CD14-positive monocyte (primary cell): ENCODE results near the gene RC3H2. TPM values are rescaled to one million over a fixed set of nuclear protein-coding genes. Genes with fewer than 3 reads are reported as not detected.

Source experiments
- DNase-seq, 3 donors: peaks; one replicate each; pipeline ENCODE4 v3.0.0-alpha.2; 2011 to 2022
- H2AFZ ChIP-seq: 2 replicates; pipeline ENCODE4 v1.6.0; 2012; ENCODE audit warnings: mild to moderate bottlenecking, low read depth, low read length, inconsistent platforms; ENCODE audit not compliant: insufficient read depth, poor library complexity, severe bottlenecking
- H3K27ac ChIP-seq, 2 donors: 1 replicate in 1 of 2; 2 replicates in 1 of 2; pipeline ENCODE4 v1.5.1; 2012 to 2013; ENCODE audit warnings: low read length in 2 of 2, control low read depth in 1 of 2, inconsistent platforms in 1 of 2, low read depth in 1 of 2, mild to moderate bottlenecking in 1 of 2
- H3K27me3 ChIP-seq, 2 donors: one replicate each; pipeline versions ENCODE4 v1.6.0 to v1.6.1; 2011 to 2013; ENCODE audit warnings: low read length in 2 of 2; ENCODE audit not compliant: control insufficient read depth in 2 of 2, insufficient read depth in 2 of 2
- H3K36me3 ChIP-seq, 2 donors: replicated peaks in 1 of 2; 1 replicate in 1 of 2; 2 replicates in 1 of 2; pipeline versions ENCODE4 v1.5.1 to v1.6.1; 2012 to 2013; ENCODE audit warnings: low read length in 2 of 2, control low read depth in 1 of 2, inconsistent platforms in 1 of 2, mild to moderate bottlenecking in 1 of 2; ENCODE audit not compliant: insufficient read depth in 2 of 2, control insufficient read depth in 1 of 2
- H3K4me1 ChIP-seq, 2 donors: 1 replicate in 1 of 2; 2 replicates in 1 of 2; pipeline versions ENCODE4 v1.5.1 to v1.6.1; 2012 to 2013; ENCODE audit warnings: low read length in 2 of 2, control low read depth in 1 of 2, inconsistent platforms in 1 of 2, mild to moderate bottlenecking in 1 of 2, moderate library complexity in 1 of 2; ENCODE audit not compliant: insufficient read depth in 2 of 2, control insufficient read depth in 1 of 2
- H3K4me2 ChIP-seq: replicated peaks from 2 replicates; pipeline ENCODE3; 2012; ENCODE audit warnings: low read length, moderate library complexity, mild to moderate bottlenecking; ENCODE audit not compliant: poor library complexity, severe bottlenecking; ENCODE audit errors: extremely low read depth
- H3K4me3 ChIP-seq, 3 experiments: fragments of 200-600 bp in 1 of 3; sonication (generic) in 1 of 3; replicated peaks in 1 of 3; 1 replicate in 2 of 3; 2 replicates in 1 of 3; pipeline ENCODE4 v1.5.1; 2011 to 2013; ENCODE audit warnings: low read length in 3 of 3, mild to moderate bottlenecking in 3 of 3, control low read depth in 2 of 3, low read depth in 2 of 3, inconsistent platforms in 1 of 3, moderate library complexity in 1 of 3
- H3K79me2 ChIP-seq: 2 replicates; pipeline ENCODE4 v1.6.0; 2012; ENCODE audit warnings: mild to moderate bottlenecking, control low read depth, inconsistent platforms, low read length, moderate library complexity; ENCODE audit not compliant: insufficient read depth
- H3K9ac ChIP-seq: 2 replicates; pipeline ENCODE4 v1.6.0; 2017; ENCODE audit warnings: low read length, mild to moderate bottlenecking; ENCODE audit not compliant: insufficient read depth, poor library complexity, severe bottlenecking
- H3K9me3 ChIP-seq, 2 donors: replicated peaks in 1 of 2; 1 replicate in 1 of 2; 2 replicates in 1 of 2; pipeline versions ENCODE4 v1.5.1 to v1.6.1; 2012 to 2013; ENCODE audit warnings: low read length in 2 of 2, control low read depth in 1 of 2; ENCODE audit not compliant: control insufficient read depth in 1 of 2, insufficient read depth in 1 of 2
- H4K20me1 ChIP-seq: 2 replicates; pipeline ENCODE4 v1.6.0; 2012; ENCODE audit warnings: mild to moderate bottlenecking, low read length, control low read depth, moderate library complexity; ENCODE audit not compliant: insufficient read depth
- H3K27ac Mint-ChIP-seq, 7 donors: one replicate each; pipeline ENCODE4 v1.8.0; 2020; ENCODE audit warnings: mild to moderate bottlenecking in 7 of 7, mixed read lengths in 7 of 7, moderate library complexity in 6 of 7, inconsistent platforms in 2 of 7
- H3K27me3 Mint-ChIP-seq, 3 donors: one replicate each; pipeline ENCODE4 v1.8.0; 2021 to 2022; ENCODE audit warnings: low read depth in 3 of 3, mild to moderate bottlenecking in 3 of 3, mixed read lengths in 3 of 3, moderate library complexity in 3 of 3, inconsistent platforms in 1 of 3
- H3K36me3 Mint-ChIP-seq, 2 donors: one replicate each; pipeline ENCODE4 v1.8.0; 2020; ENCODE audit warnings: mixed read lengths in 2 of 2, inconsistent platforms in 1 of 2, mild to moderate bottlenecking in 1 of 2
- H3K4me1 Mint-ChIP-seq: one replicate; pipeline ENCODE4 v1.8.0; 2020; ENCODE audit warnings: mild to moderate bottlenecking, mixed read lengths
- H3K4me3 Mint-ChIP-seq, 2 donors: one replicate each; pipeline ENCODE4 v1.8.0; 2020; ENCODE audit warnings: mild to moderate bottlenecking in 2 of 2, mixed read lengths in 2 of 2, moderate library complexity in 1 of 2
- H3K9me3 Mint-ChIP-seq, 7 donors: one replicate each; pipeline ENCODE4 v1.8.0; 2020 to 2022; ENCODE audit warnings: mixed read lengths in 7 of 7, mild to moderate bottlenecking in 6 of 7, moderate library complexity in 6 of 7, inconsistent platforms in 2 of 7
- CTCF ChIP-seq: fragments of 200-600 bp; IDR thresholded peaks from one replicate; pipeline ENCODE4 v1.8.0; 2022; ENCODE audit warnings: antibody characterized with exemption, mild to moderate bottlenecking
- WGBS: methylation state at CpG from one replicate; pipeline ENCODE4 v1.1.5; 2013; ENCODE audit warnings: missing lambda C conversion rate; ENCODE audit not compliant: insufficient coverage; 5-methylcytosine and 5-hydroxymethylcytosine counted together
- intact Hi-C, 2 donors: fragments of 100-400 bp; cut with micrococcal nuclease; formaldehyde crosslinking; loops; one replicate each; pipeline versions ENCODE4 v1.15.0 to v1.15.1; 2023
- polyA plus RNA-seq, 3 donors: library from polyadenylated mRNA; depleted of rRNA in 1 of 3; unstranded in 2 of 3; stranded (reverse) in 1 of 3; fragments of 300-500 nt in 2 of 3; fragments of >200 nt in 1 of 3; fragmentation: Illumina TruSeq in 2 of 3; gene quantifications; 1 replicate in 2 of 3; 2 replicates in 1 of 3; pipeline ENCODE4 v1.2.3, GENCODE V29; 2012 to 2021

RC3H2 gene
- polyA plus RNA-seq, 3 donors: 11.3 to 24.6 (median 11.8) TPM

GRCh38 chr9:122951056-122951455 is 45.9 kb upstream of the RC3H2 start:
- no peak overlapping the region for H2AFZ ChIP-seq
- peaks cover 94% of the 10 kb centered on the region for H4K20me1 ChIP-seq

GRCh38 chr9:122950263-122950662 is 45.1 kb upstream of the RC3H2 start:
- Mint-ChIP-seq H3K27ac (peak overlapping the region in 1 of 7 donors; percentile 9), H3K4me1 (peaks cover 44% of the 10 kb centered on the region), H3K4me3 (no peak overlapping the region), H3K36me3 (peaks cover 7% of the 10 kb centered on the region in 2 donors), H3K27me3 (no peaks in the 10 kb centered on the region), H3K9me3 (no peaks in the 10 kb centered on the region)
- Histone ChIP-seq H3K36me3 (peaks cover 0 to 7% of the 10 kb centered on the region in 2 donors), H3K4me2 (no peak overlapping the region), H2AFZ (no peak overlapping the region), H4K20me1 (peaks cover 94% of the 10 kb centered on the region), H3K4me1 (peaks cover 10% of the 10 kb centered on the region in 2 donors), H3K79me2 (peaks cover 95% of the 10 kb centered on the region), H3K4me3 (no peak overlapping the region), H3K27me3 (no peaks in the 10 kb centered on the region), H3K27ac (no peak overlapping the region), H3K9me3 (no peaks in the 10 kb centered on the region), H3K9ac (no peak overlapping the region)
- TF ChIP-seq CTCF: no peak
- no peak for DNase-seq
- WGBS: no CpG with 5 or more reads among the region's 3 CpGs
- intact Hi-C loops: no loop called here

More at GRCh38 chr9:122951056-122951455, 45.9 kb upstream of the RC3H2 start:
- Histone ChIP-seq H3K4me1 (peaks cover 10% of the 10 kb centered on the region in 2 donors), H3K9ac (no peak overlapping the region), H3K79me2 (peaks cover 95% of the 10 kb centered on the region), H3K27me3 (no peaks in the 10 kb centered on the region), H3K36me3 (peaks cover 0 to under 1% of the 10 kb centered on the region in 2 donors), H3K4me2 (no peak overlapping the region), H3K27ac (no peak overlapping the region), H3K9me3 (no peaks in the 10 kb centered on the region), H3K4me3 (no peak overlapping the region)
- Mint-ChIP-seq H3K27ac (peak overlapping the region in 1 of 7 donors; percentile 63), H3K4me1 (peaks cover 38% of the 10 kb centered on the region), H3K9me3 (no peaks in the 10 kb centered on the region), H3K27me3 (no peaks in the 10 kb centered on the region), H3K4me3 (no peak overlapping the region), H3K36me3 (peaks cover 2 to 4% of the 10 kb centered on the region in 2 donors)
- intact Hi-C loops: no loop called here
- no peak for TF ChIP-seq CTCF
- WGBS: no CpG with 5 or more reads among the region's 1 CpG
- no peak for DNase-seq
